ENCODE data around the gene BRINP2. TPM values are rescaled to one million over a fixed set of nuclear protein-coding genes. Genes with fewer than 3 reads are reported as not detected.

Gene BRINP2
- total and polyA plus RNA-seq, 2 of the 4 experiments (the other 2 are of a cell fraction), result not detected

DNA sequence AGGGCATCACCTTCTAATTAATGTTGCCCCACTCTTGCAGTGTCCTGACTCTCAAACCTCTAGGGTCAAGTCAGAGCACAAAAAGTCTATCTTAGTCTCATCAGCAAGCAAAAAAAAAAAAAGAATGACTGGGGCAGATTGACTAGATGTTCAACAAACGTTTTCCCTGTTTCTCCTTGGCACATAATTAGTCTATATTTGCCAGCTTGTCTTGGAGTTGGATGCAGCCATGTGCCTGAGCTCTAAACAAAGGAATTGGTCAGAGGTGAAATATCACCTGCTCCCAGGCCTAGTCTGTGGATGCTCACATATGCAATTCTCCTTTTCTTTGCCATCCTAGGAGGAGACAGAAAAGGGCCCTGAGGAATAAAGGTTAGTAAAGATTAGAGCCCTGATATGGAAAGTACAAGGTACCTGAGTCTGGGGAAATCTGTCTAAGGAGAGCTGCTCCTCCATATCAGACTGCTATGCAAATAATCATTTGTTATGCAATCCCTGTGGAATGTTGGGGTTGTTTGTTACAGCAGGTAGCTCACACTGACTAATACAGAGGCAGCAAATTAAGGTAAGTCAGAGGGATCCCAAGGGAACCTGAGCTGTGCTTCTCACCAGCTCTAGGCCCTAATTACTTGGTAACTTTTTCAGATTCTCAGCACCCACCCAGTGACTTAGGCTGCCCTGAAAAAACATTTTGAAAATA is 130.8 kb downstream of the BRINP2 start:
- Histone ChIP-seq H2AK5ac (ENCODE audit: low read depth, low read length) (no peak overlapping the region), H3K9ac (ENCODE audit: low read depth, low read length) (no peak overlapping the region), H2BK5ac (ENCODE audit: low read depth, low read length, poor library complexity, severe bottlenecking) (no peak overlapping the region), H4K91ac (ENCODE audit: insufficient read depth, low read depth, low read length) (no peak overlapping the region), H3K9me3 (ENCODE audit: control insufficient read depth, insufficient read depth, low read length) (no peaks in the 10 kb centered on the region), H3K36me3 (ENCODE audit: control insufficient read depth, insufficient read depth, low read length) (no peaks in the 10 kb centered on the region), H4K8ac (ENCODE audit: low read depth in 2 of 2, low read length in 2 of 2) (no peak overlapping the region), H3K4ac (ENCODE audit: low read depth, low read length) (no peak overlapping the region), H4K20me1 (ENCODE audit: insufficient read depth, low read length) (no peaks in the 10 kb centered on the region), H2BK120ac (ENCODE audit: low read depth, low read length) (no peak overlapping the region), H3K79me1 (ENCODE audit: low read depth in 1 of 2, low read length in 2 of 2) (no peaks in the 10 kb centered on the region), H3K4me1 (ENCODE audit: control insufficient read depth, insufficient read depth, low read length) (no peaks in the 10 kb centered on the region), H2AFZ (replicated peaks; ENCODE audit: low read length, poor library complexity) (no peak overlapping the region), H3K27me3 (ENCODE audit: control insufficient read depth, insufficient read depth, low read length) (no peaks in the 10 kb centered on the region; the same call in 1 of the 2 replicates), H2BK15ac (ENCODE audit: low read depth, low read length) (no peak overlapping the region), H3K9me1 (ENCODE audit: insufficient read depth, low read length) (no peaks in the 10 kb centered on the region), H3K27ac (ENCODE audit: insufficient read depth, low read length) (no peak overlapping the region), H3K4me2 (ENCODE audit: low read depth, low read length) (no peak overlapping the region), H2AK9ac (replicated peaks; ENCODE audit: low read depth, low read length, poor library complexity) (no peak overlapping the region), H3K56ac (ENCODE audit: extremely low read depth, insufficient read depth, low read length) (no peak overlapping the region), H3K18ac (ENCODE audit: low read depth, low read length) (no peak overlapping the region), H4K5ac (ENCODE audit: low read depth, low read length) (no peak overlapping the region), H3K14ac (replicated peaks; ENCODE audit: low read depth, low read length) (no peak overlapping the region), H2BK20ac (ENCODE audit: low read depth, low read length) (no peak overlapping the region), H3K23ac (ENCODE audit: low read depth, low read length) (no peak overlapping the region), H3K4me3 (ENCODE audit: insufficient read depth, low read depth, low read length) (no peak overlapping the region)
- no TSS peak for BruUV-seq (replicated peaks)
- ChIA-PET POLR2A (ENCODE audit: unreplicated experiment) (no interaction called here), CTCF (interaction anchor here (0.5 kb wide), 1 partner anchor 226 kb away, joined by 3 read pairs; no protein-coding TSS in a partner anchor)
- ATAC-seq (ENCODE audit: low read depth) (no peak), DNase-seq (no peak)
- TF ChIP-seq CHD1 (IDR thresholded peaks at IDR 0.05; ENCODE audit: low read depth, low read length) (no peak), SMC3 (IDR thresholded peaks at IDR 0.05; ENCODE audit: low read depth, low read length) (no peak), BHLHE40 (IDR thresholded peaks at IDR 0.05; ENCODE audit: low read depth, low read length) (no peak), MAZ (IDR thresholded peaks at IDR 0.05; ENCODE audit: borderline replicate concordance, low read depth, low read length) (no peak), CEBPB (IDR thresholded peaks at IDR 0.05; ENCODE audit: low read depth, low read length) (no peak), POLR2A (IDR thresholded peaks at IDR 0.05; ENCODE audit: low read depth, low read length) (no peak), NFE2L2 (IDR thresholded peaks at IDR 0.05; ENCODE audit: low read depth, low read length) (no peak), MXI1 (IDR thresholded peaks at IDR 0.05; ENCODE audit: borderline replicate concordance, low read depth, low read length) (no peak)
- TF ChIP-seq, protein P1, sequence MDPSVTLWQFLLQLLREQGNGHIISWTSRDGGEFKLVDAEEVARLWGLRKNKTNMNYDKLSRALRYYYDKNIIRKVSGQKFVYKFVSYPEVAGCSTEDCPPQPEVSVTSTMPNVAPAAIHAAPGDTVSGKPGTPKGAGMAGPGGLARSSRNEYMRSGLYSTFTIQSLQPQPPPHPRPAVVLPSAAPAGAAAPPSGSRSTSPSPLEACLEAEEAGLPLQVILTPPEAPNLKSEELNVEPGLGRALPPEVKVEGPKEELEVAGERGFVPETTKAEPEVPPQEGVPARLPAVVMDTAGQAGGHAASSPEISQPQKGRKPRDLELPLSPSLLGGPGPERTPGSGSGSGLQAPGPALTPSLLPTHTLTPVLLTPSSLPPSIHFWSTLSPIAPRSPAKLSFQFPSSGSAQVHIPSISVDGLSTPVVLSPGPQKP (IDR thresholded peaks at IDR 0.05; ENCODE audit: borderline replicate concordance, low read depth, low read length), result no peak
- TF ChIP-seq, protein P2, sequence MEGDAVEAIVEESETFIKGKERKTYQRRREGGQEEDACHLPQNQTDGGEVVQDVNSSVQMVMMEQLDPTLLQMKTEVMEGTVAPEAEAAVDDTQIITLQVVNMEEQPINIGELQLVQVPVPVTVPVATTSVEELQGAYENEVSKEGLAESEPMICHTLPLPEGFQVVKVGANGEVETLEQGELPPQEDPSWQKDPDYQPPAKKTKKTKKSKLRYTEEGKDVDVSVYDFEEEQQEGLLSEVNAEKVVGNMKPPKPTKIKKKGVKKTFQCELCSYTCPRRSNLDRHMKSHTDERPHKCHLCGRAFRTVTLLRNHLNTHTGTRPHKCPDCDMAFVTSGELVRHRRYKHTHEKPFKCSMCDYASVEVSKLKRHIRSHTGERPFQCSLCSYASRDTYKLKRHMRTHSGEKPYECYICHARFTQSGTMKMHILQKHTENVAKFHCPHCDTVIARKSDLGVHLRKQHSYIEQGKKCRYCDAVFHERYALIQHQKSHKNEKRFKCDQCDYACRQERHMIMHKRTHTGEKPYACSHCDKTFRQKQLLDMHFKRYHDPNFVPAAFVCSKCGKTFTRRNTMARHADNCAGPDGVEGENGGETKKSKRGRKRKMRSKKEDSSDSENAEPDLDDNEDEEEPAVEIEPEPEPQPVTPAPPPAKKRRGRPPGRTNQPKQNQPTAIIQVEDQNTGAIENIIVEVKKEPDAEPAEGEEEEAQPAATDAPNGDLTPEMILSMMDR (conservative IDR thresholded peaks at IDR 0.05; ENCODE audit: low read depth, low read length), result no peak
- TF ChIP-seq, protein P3, sequence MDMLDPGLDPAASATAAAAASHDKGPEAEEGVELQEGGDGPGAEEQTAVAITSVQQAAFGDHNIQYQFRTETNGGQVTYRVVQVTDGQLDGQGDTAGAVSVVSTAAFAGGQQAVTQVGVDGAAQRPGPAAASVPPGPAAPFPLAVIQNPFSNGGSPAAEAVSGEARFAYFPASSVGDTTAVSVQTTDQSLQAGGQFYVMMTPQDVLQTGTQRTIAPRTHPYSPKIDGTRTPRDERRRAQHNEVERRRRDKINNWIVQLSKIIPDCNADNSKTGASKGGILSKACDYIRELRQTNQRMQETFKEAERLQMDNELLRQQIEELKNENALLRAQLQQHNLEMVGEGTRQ (IDR thresholded peaks at IDR 0.05; ENCODE audit: low read depth, low read length), result no peak
- intact Hi-C loops (cut with micrococcal nuclease) (no loop called here), in situ Hi-C loops (cut with MboI; ENCODE audit: low sequenced_read_pairs) (no loop called here), dilution Hi-C loops (cut with HindIII; ENCODE audit: low sequenced_read_pairs, unreplicated experiment) (no loop called here)
- no CpG with 5 or more reads among the region's 1 CpG for WGBS, 2 experiments (ENCODE audit: extremely low coverage in 2 of 2, insufficient read length in 1 of 2)

All from IMR-90 (cell line).